Thymus (tissue), 14 donors: ENCODE data around the gene TMED3. TPM values are rescaled to one million over a fixed set of nuclear protein-coding genes. Genes with fewer than 3 reads are reported as not detected.

Source experiments
- DNase-seq, 9 donors: peaks; one replicate each; pipeline ENCODE4 v3.0.0-alpha.2; 2013; ENCODE audit warnings: low spot score in 9 of 9, low read depth in 6 of 9, missing footprints in 1 of 9
- H3K27ac ChIP-seq, 2 donors: one replicate each; pipeline ENCODE4 v1.5.1; 2013; ENCODE audit warnings: control low read depth in 1 of 2, low read depth in 1 of 2, low read length in 1 of 2, mild to moderate bottlenecking in 1 of 2, moderate library complexity in 1 of 2
- H3K27me3 ChIP-seq, 2 donors: one replicate each; pipeline ENCODE4 v1.5.1; 2013; ENCODE audit warnings: low read length in 1 of 2; ENCODE audit not compliant: control insufficient read depth in 2 of 2, insufficient read depth in 1 of 2
- H3K36me3 ChIP-seq, 2 donors: one replicate each; pipeline ENCODE4 v1.5.1; 2013; ENCODE audit warnings: low read length in 1 of 2, mild to moderate bottlenecking in 1 of 2, moderate library complexity in 1 of 2; ENCODE audit not compliant: control insufficient read depth in 2 of 2, insufficient read depth in 2 of 2
- H3K4me1 ChIP-seq, 2 donors: one replicate each; pipeline ENCODE4 v1.5.1; 2013; ENCODE audit warnings: low read length in 2 of 2; ENCODE audit not compliant: control insufficient read depth in 2 of 2, insufficient read depth in 2 of 2
- H3K4me3 ChIP-seq, 2 donors: one replicate each; pipeline ENCODE4 v1.5.1; 2013; ENCODE audit warnings: low read length in 2 of 2, control low read depth in 1 of 2, mild to moderate bottlenecking in 1 of 2
- H3K9me3 ChIP-seq, 2 donors: one replicate each; pipeline ENCODE4 v1.5.1; 2013; ENCODE audit warnings: low read length in 1 of 2, mild to moderate bottlenecking in 1 of 2; ENCODE audit not compliant: control insufficient read depth in 2 of 2, insufficient read depth in 1 of 2
- WGBS: extraction: QIAGEN DNeasy Blood & Tissue Kit; methylation state at CpG from one replicate; pipeline ENCODE4 v1.1.7; 2013; 5-methylcytosine and 5-hydroxymethylcytosine counted together
- long read RNA-seq, 10 donors: transcript quantifications; one replicate each; lab custom pipeline, GENCODE V29; 2026
- polyA plus RNA-seq: library from polyadenylated mRNA; stranded (reverse); fragments of 200-250 nt; gene quantifications from one replicate; pipeline ENCODE4 v1.2.3, GENCODE V29; 2013
- total RNA-seq: library from RNA; stranded (reverse); fragments of 120-200 nt; gene quantifications from one replicate; pipeline ENCODE4 v1.2.4, GENCODE V29; 2013
- donor health status: healthy.

The TMED3 gene
- total RNA-seq (45.3 TPM), polyA plus RNA-seq (59.0 TPM)
- long read RNA-seq, donor 1, partial matches to known transcripts = 0 of 1 reads
- long read RNA-seq, donor 1, other reads (novel, unspliced or antisense) = 0 of 1 reads
- long read RNA-seq, donor 2 = 0 reads
- long read RNA-seq, donor 3, transcript TMED3-201 (3 exons, 1,475 nt) = major isoform, 23 of 23 reads
- long read RNA-seq, donor 3, partial matches to known transcripts = 0 of 23 reads
- long read RNA-seq, donor 3, other reads (novel, unspliced or antisense) = 0 of 23 reads
- long read RNA-seq, donor 4, transcript TMED3-201 (3 exons, 1,475 nt) = major isoform, 12 of 12 reads
- long read RNA-seq, donor 4, partial matches to known transcripts = 0 of 12 reads
- long read RNA-seq, donor 4, other reads (novel, unspliced or antisense) = 0 of 12 reads
- long read RNA-seq, donor 5, transcript TMED3-201 (3 exons, 1,475 nt) = major isoform, 42 of 62 reads
- long read RNA-seq, donor 5, partial matches to known transcripts = 20 of 62 reads
- long read RNA-seq, donor 5, other reads (novel, unspliced or antisense) = 0 of 62 reads
- long read RNA-seq, donor 6, transcript TMED3-201 (3 exons, 1,475 nt) = major isoform, 18 of 18 reads
- long read RNA-seq, donor 6, partial matches to known transcripts = 0 of 18 reads
- long read RNA-seq, donor 6, other reads (novel, unspliced or antisense) = 0 of 18 reads
- long read RNA-seq, donor 7, transcript TMED3-201 (3 exons, 1,475 nt) = major isoform, 10 of 22 reads
- long read RNA-seq, donor 7, partial matches to known transcripts = 12 of 22 reads
- long read RNA-seq, donor 7, other reads (novel, unspliced or antisense) = 0 of 22 reads
- long read RNA-seq, donor 8, transcript TMED3-201 (3 exons, 1,475 nt) = major isoform, 8 of 8 reads
- long read RNA-seq, donor 8, partial matches to known transcripts = 0 of 8 reads
- long read RNA-seq, donor 8, other reads (novel, unspliced or antisense) = 0 of 8 reads
- long read RNA-seq, donor 9, transcript TMED3-201 (3 exons, 1,475 nt) = major isoform, 16 of 17 reads
- long read RNA-seq, donor 9, partial matches to known transcripts = 0 of 17 reads
- long read RNA-seq, donor 9, other reads (novel, unspliced or antisense) = 0 of 17 reads
- long read RNA-seq, donor 10, transcript TMED3-201 (3 exons, 1,475 nt) = major isoform, 15 of 23 reads
- long read RNA-seq, donor 10, partial matches to known transcripts = 8 of 23 reads
- long read RNA-seq, donor 10, other reads (novel, unspliced or antisense) = 0 of 23 reads

- peaks cover 7 to 17% of the 10 kb centered on the region in 2 donors for H3K4me1 ChIP-seq
- DNase-seq = peak; percentile 61 to 92 (median 79)
Measured at GRCh38 chr15:79310985-79311900, at the start of gene TMED3. Gene TMED3 (plus strand): TSS chr15:79311112. CDS start chr15:79311250, 138 bp downstream.

DNA sequence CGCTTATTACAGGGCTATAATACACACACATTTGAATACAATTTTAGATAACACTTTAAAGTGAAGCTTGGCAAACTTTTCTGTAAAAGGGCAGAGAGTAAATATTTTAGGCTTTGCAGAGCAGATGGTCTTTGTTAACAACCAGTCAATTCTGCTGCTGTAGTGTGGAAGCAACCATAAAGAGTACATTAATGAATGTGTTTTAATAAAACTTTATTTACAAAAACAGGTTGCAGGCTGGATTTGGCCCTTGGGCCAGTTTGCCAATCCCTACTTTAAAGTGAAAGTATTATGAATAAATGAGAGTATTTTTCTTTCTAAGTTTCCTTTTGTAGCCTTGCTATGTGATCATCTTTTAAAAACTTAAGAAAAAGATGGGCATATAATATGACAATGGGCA is 49.1 kb upstream of the TMED3 start:
- H3K27ac ChIP-seq = no peak overlapping the region
- no peak for DNase-seq
- no peaks in the 10 kb centered on the region for H3K4me1 ChIP-seq
- no peaks in the 10 kb centered on the region for H3K36me3 ChIP-seq
- H3K4me3 ChIP-seq = no peak overlapping the region
- 97% methylated on average over 1 of the region's 1 CpG for WGBS
- H3K27me3 ChIP-seq = no peaks in the 10 kb centered on the region
- H3K9me3 ChIP-seq = no peaks in the 10 kb centered on the region

More at GRCh38 chr15:79310985-79311900, at the start of gene TMED3:
- Histone ChIP-seq H3K27me3 (peaks cover 3 to 23% of the 10 kb centered on the region in 2 donors), H3K27ac (peak within 1 kb of the TSS in 1 of 2 donors; percentile 36), H3K36me3 (peaks cover 22 to 27% of the 10 kb centered on the region in 2 donors), H3K9me3 (no peaks in the 10 kb centered on the region), H3K4me3 (peak within 1 kb of the TSS; percentile 75 to 78)
- under 1% methylated on average over 72 of the region's 76 CpGs for WGBS

DNA sequence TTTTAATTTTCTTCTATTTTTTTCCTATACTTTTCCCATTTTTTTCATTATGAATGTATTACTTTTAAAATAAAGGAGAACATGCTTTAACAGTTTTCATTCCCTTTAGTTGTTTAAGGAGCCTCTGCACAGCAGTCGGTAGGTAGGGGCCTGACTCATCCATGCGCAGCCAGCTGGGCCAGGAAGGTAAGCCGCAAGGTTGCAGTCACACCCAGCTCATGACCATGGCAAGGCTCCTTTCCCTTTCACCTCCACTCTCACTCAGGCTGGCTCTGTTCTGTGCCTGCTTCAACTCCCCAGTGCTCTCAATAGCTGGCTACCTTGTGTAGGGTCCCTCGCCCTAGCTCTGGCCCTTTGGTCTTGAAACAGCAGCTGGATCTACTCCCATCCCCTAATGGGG is 45.7 kb upstream of the TMED3 start:
- Histone ChIP-seq H3K27ac (no peak overlapping the region), H3K27me3 (no peaks in the 10 kb centered on the region), H3K9me3 (no peaks in the 10 kb centered on the region), H3K36me3 (no peaks in the 10 kb centered on the region), H3K4me3 (no peak overlapping the region), H3K4me1 (no peaks in the 10 kb centered on the region)
- WGBS = 95% methylated on average over 4 of the region's 4 CpGs
- no peak for DNase-seq

GRCh38 chr15:79265987-79266579 is 44.8 kb upstream of the TMED3 start:
- DNase-seq = no peak
- Histone ChIP-seq H3K9me3 (no peaks in the 10 kb centered on the region), H3K27me3 (no peaks in the 10 kb centered on the region), H3K4me3 (no peak overlapping the region), H3K27ac (no peak overlapping the region), H3K4me1 (no peaks in the 10 kb centered on the region), H3K36me3 (no peaks in the 10 kb centered on the region)
- 83% methylated on average over 3 of the region's 3 CpGs for WGBS

- Histone ChIP-seq H3K4me3 (no peak within 1 kb of the TSS), H3K27ac (no peak within 1 kb of the TSS), H3K36me3 (no peaks in the 10 kb centered on the region), H3K9me3 (peaks cover 0 to 3% of the 10 kb centered on the region in 2 donors), H3K4me1 (no peaks in the 10 kb centered on the region), H3K27me3 (peaks cover 34 to 37% of the 10 kb centered on the region in 2 donors)
- WGBS = 13% methylated on average over 56 of the region's 56 CpGs
- DNase-seq = no peak
Measured at GRCh38 chr15:79282371-79283251, 28.3 kb upstream of the TMED3 start, which contains the start of gene ANKRD34C. Gene ANKRD34C (plus strand): TSS chr15:79282722. CDS start chr15:79293285, 10,563 bp downstream.

DNA sequence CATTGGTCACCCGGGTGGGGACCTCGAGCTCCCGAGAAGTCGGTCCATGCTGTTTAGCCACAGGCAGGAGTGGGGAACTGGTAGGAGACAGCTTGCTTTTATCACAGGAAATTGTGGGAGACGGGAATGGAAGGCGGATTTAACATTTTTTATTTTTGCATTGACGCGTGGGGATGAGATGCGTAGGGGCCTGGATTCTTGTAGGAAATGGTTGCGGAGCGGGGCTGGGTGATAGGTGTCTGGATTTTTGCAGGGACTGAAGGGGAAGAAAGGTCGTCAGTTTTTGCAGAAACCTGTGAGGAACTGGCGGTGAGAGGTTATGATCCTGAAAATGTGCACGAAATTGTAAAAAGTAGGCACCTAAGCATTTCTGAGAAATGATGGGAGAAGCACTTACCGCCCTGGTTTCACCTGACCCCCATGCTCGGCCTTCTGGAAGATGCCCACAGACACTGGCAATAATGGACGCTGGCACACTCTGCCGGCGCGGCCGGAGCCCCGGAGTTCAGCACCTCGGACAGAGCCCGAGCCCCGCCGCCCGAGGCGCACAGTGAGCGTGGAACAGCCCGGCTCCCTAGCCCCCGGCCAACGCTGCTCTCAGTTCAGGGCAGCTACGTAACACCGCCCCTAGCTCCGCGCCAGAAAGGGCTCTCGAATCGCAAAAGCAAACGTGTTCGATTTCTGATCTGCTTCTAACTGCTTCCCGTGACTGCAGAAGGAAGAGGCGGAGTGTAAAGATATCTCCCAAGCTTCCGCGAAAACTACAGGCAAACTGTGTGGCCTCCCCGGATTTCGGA is 27.5 kb upstream of the TMED3 start:
- no peak overlapping the region for H3K27ac ChIP-seq
- no peaks in the 10 kb centered on the region for H3K36me3 ChIP-seq
- H3K4me1 ChIP-seq = no peaks in the 10 kb centered on the region
- H3K27me3 ChIP-seq = peaks cover 34 to 37% of the 10 kb centered on the region in 2 donors
- 18% methylated on average over 46 of the region's 46 CpGs for WGBS
- H3K9me3 ChIP-seq = peaks cover 0 to 3% of the 10 kb centered on the region in 2 donors
- DNase-seq = peak in 6 of 9 donors; percentile 5 to 48 (median 30)
- H3K4me3 ChIP-seq = no peak overlapping the region
